GM18505 (cell line): ENCODE data around the gene ITPR3.
"Not testable (repeated sequence)": the region's sequence is repeated elsewhere in the genome, so short reads cannot be mapped to it uniquely, and the experiment has no call there.

ENCODE experiments used
- ATAC-seq: cut with Tn5 transposase; IDR thresholded peaks from one replicate; pipeline ENCODE4 v1.9.1; 2021; ENCODE audit not compliant: unreplicated experiment
- POLR2A ChIP-seq: IDR thresholded peaks from 4 replicates; pipeline ENCODE4 v1.6.1; 2011; ENCODE audit warnings: borderline replicate concordance; ENCODE audit not compliant: insufficient read depth, insufficient read length; ENCODE audit errors: extremely low read depth

The ITPR3 gene

GRCh38 chr6:33585403-33586107, 35.6 kb upstream of the ITPR3 start:
- TF ChIP-seq POLR2A = peak; percentile 62
- peak; percentile 44 for ATAC-seq

- no peak for TF ChIP-seq POLR2A
- no peak for ATAC-seq
Measured at GRCh38 chr6:33586108-33586640, 34.9 kb upstream of the ITPR3 start.

DNA sequence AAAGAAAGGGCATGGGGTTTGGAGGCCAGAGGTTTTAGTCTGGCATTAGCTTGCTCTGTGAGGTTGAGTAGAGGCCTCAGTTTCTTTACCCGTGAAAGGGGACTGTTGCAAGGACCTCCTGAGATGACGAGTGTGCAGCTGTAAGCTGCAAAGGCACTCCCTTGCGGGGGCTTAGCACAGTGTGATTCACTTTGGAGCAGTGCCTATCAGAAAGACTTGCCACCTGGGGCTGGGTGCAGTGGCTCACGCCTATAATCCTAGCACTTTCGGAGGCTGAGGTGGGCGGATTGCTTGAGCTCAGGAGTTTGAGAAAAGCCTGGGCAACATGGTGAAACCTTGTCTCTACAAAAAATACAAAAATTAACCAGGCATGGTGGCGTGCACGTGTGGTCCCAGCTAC, 33.6 kb upstream of the ITPR3 start:
- no peak for TF ChIP-seq POLR2A

GRCh38 chr6:33588894-33589293, 32.2 kb upstream of the ITPR3 start:
- TF ChIP-seq POLR2A = no peak
- no peak for ATAC-seq

More for the DNA sequence above, 33.6 kb upstream of the ITPR3 start:
- no peak for ATAC-seq

- no peak for ATAC-seq
- TF ChIP-seq POLR2A = no peak
Measured at GRCh38 chr6:33589392-33589730, 31.8 kb upstream of the ITPR3 start.

GRCh38 chr6:33589731-33590530, 31.2 kb upstream of the ITPR3 start:
- no peak for ATAC-seq
- TF ChIP-seq POLR2A = no peak

DNA sequence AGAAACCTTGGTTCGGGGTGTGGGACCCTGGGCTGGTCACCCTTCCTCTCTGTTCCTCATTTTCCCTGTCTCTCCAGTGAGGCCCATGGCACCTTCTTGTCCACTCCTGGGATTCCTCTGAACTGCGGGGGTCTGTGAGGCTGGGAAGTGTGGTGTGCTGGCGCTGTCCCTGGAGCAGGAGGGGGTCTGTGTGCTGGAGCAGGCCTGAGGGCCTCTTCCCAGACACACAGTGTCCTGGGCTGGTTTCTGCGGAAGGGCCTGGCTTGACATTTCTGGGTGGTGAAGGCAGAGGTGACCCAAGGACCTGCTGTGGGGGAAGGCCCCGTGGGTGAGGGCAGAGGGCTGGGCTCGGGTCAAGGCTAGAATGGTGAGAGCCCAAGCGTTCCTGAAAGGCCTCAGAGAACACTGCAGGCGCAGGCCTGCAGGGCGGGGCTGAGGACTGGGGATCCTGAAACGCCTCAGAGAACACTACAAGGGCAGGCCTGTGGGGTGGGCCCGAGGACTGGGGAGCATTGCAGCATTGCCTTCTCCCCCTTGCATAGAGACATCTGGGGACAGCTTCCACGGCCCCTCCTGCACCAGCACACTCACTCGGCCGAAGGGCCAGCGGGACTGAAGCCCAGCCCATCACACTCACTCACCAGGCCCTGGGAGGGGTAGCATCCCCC, 30.5 kb upstream of the ITPR3 start:
- no peak for ATAC-seq

GRCh38 chr6:33591424-33592032, 29.6 kb upstream of the ITPR3 start:
- no peak for TF ChIP-seq POLR2A
- no peak for ATAC-seq

More for the DNA sequence above, 30.5 kb upstream of the ITPR3 start:
- TF ChIP-seq POLR2A = no peak

- no peak for ATAC-seq
- no peak for TF ChIP-seq POLR2A
Measured at GRCh38 chr6:33592280-33592594, 28.9 kb upstream of the ITPR3 start.

GRCh38 chr6:33592595-33593413, 28.3 kb upstream of the ITPR3 start:
- TF ChIP-seq POLR2A = peak; percentile 23
- ATAC-seq = peak; percentile 47

DNA sequence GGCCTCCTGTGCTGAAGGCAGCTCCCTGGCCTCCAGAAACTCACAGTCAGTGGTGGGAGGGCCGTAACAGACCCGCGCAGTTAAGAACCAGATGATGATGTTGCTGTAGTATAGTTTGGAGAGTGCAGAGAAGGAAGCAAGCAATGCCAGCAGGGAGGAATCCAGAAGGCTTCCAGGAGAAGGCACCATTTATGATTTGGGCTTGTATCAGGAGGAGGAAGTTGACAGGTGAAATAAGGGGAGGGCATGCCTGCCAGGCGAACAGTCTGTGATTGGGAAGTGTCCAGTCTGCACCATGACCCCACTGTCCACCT, 27.8 kb upstream of the ITPR3 start:
- no peak for ATAC-seq
- TF ChIP-seq POLR2A = no peak

DNA sequence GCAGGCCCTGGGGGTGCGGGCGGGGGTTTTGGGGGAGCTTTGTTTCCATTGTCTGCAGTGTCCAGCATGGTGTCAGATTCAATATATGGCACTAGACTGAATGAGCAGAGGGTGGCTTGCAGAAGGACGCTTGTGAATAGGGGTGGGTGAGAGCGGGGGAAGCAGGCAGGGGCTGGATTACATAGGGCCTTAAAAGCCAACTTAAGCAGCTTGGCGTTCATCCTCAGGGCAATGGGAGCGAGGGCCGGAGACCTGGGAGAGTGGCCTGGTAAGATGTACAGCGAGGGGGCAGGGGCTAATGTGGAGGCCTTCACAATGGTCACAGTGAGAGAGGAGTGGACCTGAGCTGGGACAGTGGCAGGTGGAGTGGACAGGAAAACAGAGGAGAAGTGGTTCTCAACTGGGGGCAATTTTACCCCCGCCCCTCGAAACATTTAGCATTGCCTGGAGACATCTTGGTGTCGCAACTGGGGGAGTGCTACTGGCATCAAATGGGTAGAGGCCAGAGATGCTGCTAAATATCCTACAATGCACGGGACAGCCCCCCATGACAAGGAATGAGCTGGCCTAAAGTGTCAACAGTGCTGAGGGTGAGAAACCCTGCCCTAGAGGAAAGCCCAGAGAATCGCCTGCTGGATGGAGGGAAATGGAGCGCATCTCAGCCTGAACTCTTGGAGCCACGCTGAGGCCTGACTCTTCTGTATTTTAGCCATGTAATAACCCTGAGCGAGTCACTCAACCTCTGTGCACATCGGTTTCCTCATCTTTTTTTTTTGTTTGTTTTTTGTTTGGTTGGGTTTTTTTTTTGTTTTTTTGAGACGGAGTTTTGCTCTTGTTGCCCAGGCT, 25.9 kb upstream of the ITPR3 start:
- TF ChIP-seq POLR2A = no peak
- no peak for ATAC-seq

GRCh38 chr6:33596894-33597293, 24.2 kb upstream of the ITPR3 start:
- ATAC-seq = not testable (repeated sequence)
